Sigmoid colon (tissue), 7 donors: Measurements from ENCODE around the gene NMT1. TPM values are rescaled to one million over a fixed set of nuclear protein-coding genes. Genes with fewer than 3 reads are reported as not detected.
A peak's percentile ranks its signal among the peaks of the same experiment; 100 is the strongest.

ENCODE experiments used
- DNase-seq: peaks from one replicate; pipeline ENCODE4 v3.0.0-alpha.2; 2019
- H3K27ac ChIP-seq, 4 donors: fragments of 200-600 bp; sonication (generic); one replicate each; pipeline ENCODE4 v1.5.1; 2016 to 2019; ENCODE audit warnings: mild to moderate bottlenecking in 1 of 4
- H3K27me3 ChIP-seq, 3 donors: fragments of 200-600 bp; sonication (generic); one replicate each; pipeline ENCODE4 v1.5.1; 2019; ENCODE audit warnings: mild to moderate bottlenecking in 1 of 3
- H3K36me3 ChIP-seq, 4 donors: fragments of 200-600 bp; sonication (generic); one replicate each; pipeline ENCODE4 v1.5.1; 2016 to 2019
- H3K4me1 ChIP-seq, 4 donors: fragments of 200-600 bp; sonication (generic); one replicate each; pipeline ENCODE4 v1.5.1; 2017 to 2019
- H3K4me3 ChIP-seq, 4 donors: fragments of 200-600 bp; sonication (generic); one replicate each; pipeline ENCODE4 v1.5.1; 2017 to 2019; ENCODE audit warnings: mild to moderate bottlenecking in 2 of 4, moderate library complexity in 1 of 4
- H3K9me3 ChIP-seq, 4 donors: fragments of 200-600 bp in 3 of 4; sonication (generic) in 3 of 4; one replicate each; pipeline versions ENCODE4 v1.5.1 to v1.6.1; 2013 to 2019
- CTCF ChIP-seq, 4 experiments: fragments of 450-650 bp in 3 of 4; fragments of 200-600 bp in 1 of 4; IDR thresholded peaks; one replicate each; pipeline ENCODE4 v1.5.1; 2016 to 2019; ENCODE audit warnings: antibody characterized with exemption in 4 of 4, mild to moderate bottlenecking in 3 of 4, moderate library complexity in 2 of 4
- EP300 ChIP-seq, 4 donors: sonication (generic); formaldehyde crosslinking; IDR thresholded peaks; one replicate each; pipeline ENCODE4 v1.6.1; 2017; ENCODE audit warnings: antibody characterized with exemption in 4 of 4
- POLR2A ChIP-seq, 2 donors: fragments of 450-650 bp; IDR thresholded peaks; one replicate each; pipeline ENCODE4 v1.6.1; 2016; ENCODE audit warnings: antibody characterized with exemption in 2 of 2, mild to moderate bottlenecking in 2 of 2, moderate library complexity in 2 of 2
- POLR2AphosphoS5 ChIP-seq, 4 donors: sonication (generic); formaldehyde crosslinking; IDR thresholded peaks; one replicate each; pipeline ENCODE4 v1.6.1; 2017; ENCODE audit warnings: antibody characterized with exemption in 4 of 4
- WGBS, 2 donors: extraction: QIAGEN DNeasy Blood & Tissue Kit; methylation state at CpG; one replicate each; pipeline ENCODE4 v1.1.7; 2013; 5-methylcytosine and 5-hydroxymethylcytosine counted together
- intact Hi-C: fragments of 100-400 bp; cut with DNase I; formaldehyde crosslinking; loops from one replicate; pipeline ENCODE4 v1.15.1; 2023
- polyA plus RNA-seq, 3 donors: library from polyadenylated mRNA; stranded (reverse); fragments of 200-250 nt; gene quantifications; one replicate each; pipeline ENCODE4 v1.2.3, GENCODE V29; 2013
- total RNA-seq, 4 donors: library from RNA; depleted of rRNA; stranded (reverse); fragments of >200 nt; gene quantifications; one replicate each; pipeline ENCODE4 v1.1.0, GENCODE V29; 2016
- donor health status: healthy with polysubstance abuse.
- donor health status: Bipolar disorder and iron deficiency.
- donor health status: healthy.

Gene NMT1
- total and polyA plus RNA-seq, 7 donors = 13.2 to 59.2 (median 41.0) TPM

GRCh38 chr17:45136846-45137560, 75.9 kb downstream of the NMT1 start:
- no peak for TF ChIP-seq POLR2AphosphoS5 (IDR thresholded peaks at IDR 0.05)
- no peak for TF ChIP-seq POLR2A (IDR thresholded peaks at IDR 0.05)
- TF ChIP-seq EP300 (IDR thresholded peaks at IDR 0.05) = no peak
- no peak for TF ChIP-seq CTCF (IDR thresholded peaks at IDR 0.05)
- no peak overlapping the region for H3K4me3 ChIP-seq
- intact Hi-C loops = no loop called here
- H3K4me1 ChIP-seq = peaks cover 0 to 24% (median 16%) of the 10 kb centered on the region in 4 donors
- H3K9me3 ChIP-seq = no peaks in the 10 kb centered on the region
- WGBS, 2 donors = 76 to 91% methylated on average over 12 of the region's 12 CpGs
- no peaks in the 10 kb centered on the region for H3K27me3 ChIP-seq
- H3K36me3 ChIP-seq = peaks cover 0 to 12% (median 0%) of the 10 kb centered on the region in 4 donors
- DNase-seq = no peak
- peak overlapping the region in 3 of 4 donors; percentile 26 to 87 (median 84) for H3K27ac ChIP-seq

- TF ChIP-seq POLR2A (IDR thresholded peaks at IDR 0.05) = no peak
- TF ChIP-seq POLR2AphosphoS5 (IDR thresholded peaks at IDR 0.05) = no peak
- no peak for TF ChIP-seq EP300 (IDR thresholded peaks at IDR 0.05)
- no peak for TF ChIP-seq CTCF (IDR thresholded peaks at IDR 0.05)
- intact Hi-C loops = no loop called here
- no peak overlapping the region for H3K4me3 ChIP-seq
- DNase-seq = no peak
- H3K27ac ChIP-seq = peak overlapping the region in 1 of 4 donors; percentile 26
- H3K9me3 ChIP-seq = no peaks in the 10 kb centered on the region
- peaks cover 0 to 12% (median 0%) of the 10 kb centered on the region in 4 donors for H3K36me3 ChIP-seq
- peaks cover 0 to 23% (median 16%) of the 10 kb centered on the region in 4 donors for H3K4me1 ChIP-seq
- H3K27me3 ChIP-seq = no peaks in the 10 kb centered on the region
- 31 to 77% methylated on average over 11 of the region's 11 CpGs for WGBS, 2 donors
Observed at GRCh38 chr17:45137561-45138305, 76.6 kb downstream of the NMT1 start.

DNA sequence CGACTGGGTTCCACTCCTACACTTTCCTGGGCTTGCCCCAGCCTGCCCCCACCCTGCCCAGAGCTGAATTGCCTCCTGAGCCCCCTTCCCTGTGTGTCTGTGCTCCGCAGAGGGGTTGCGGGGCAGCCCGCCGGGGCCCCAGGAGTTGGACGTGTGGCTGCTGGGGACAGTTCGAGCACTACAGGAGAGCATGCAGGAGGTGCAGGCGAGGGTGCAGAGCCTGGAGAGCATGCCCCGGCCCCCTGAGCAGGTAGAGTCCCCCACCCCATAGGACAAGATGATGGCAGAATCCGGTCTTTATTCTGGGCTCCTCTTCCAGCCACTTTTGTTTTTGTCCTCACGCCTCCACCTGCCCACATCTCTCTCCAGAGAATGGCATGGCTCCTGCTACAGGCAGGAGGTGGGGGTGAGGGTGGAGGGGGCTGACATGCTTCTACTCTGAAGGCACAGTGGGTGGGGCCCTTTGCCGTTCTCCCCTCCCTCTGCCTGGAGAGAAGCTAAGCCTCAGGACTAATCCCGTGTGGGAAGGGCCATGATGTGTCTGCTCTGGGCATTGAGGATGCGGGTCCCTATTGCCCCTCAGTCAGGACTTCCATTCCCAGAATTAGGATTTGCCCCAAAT, 77.9 kb downstream of the NMT1 start:
- intact Hi-C loops = no loop called here
- H3K4me1 ChIP-seq = peaks cover 0 to 31% (median 26%) of the 10 kb centered on the region in 4 donors

DNA sequence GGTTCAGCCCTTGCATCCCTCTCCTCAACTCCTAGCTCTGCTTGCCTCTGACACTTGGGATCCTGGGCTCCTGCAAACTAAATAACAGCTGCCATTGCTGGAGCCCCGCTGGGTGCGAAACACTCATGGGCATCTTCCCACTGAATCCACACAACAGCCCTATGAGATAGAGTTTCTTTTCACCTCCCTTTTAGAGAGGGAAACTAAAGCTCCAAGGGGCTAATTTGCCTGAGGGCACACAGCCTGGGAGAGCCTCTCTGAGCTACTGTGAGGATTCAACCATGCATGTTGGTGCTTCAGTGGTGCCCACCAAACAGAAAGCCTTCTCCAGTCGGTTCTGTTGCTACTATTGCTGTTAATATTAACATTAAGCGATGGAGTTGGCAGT, 78.4 kb downstream of the NMT1 start:
- H3K9me3 ChIP-seq = no peaks in the 10 kb centered on the region
- 89% methylated on average over 4 of the region's 4 CpGs for WGBS, 2 donors
- no peak overlapping the region for H3K4me3 ChIP-seq
- intact Hi-C loops = no loop called here
- H3K27ac ChIP-seq = no peak overlapping the region
- no peak for DNase-seq
- peaks cover 0 to 12% (median 0%) of the 10 kb centered on the region in 4 donors for H3K36me3 ChIP-seq
- H3K4me1 ChIP-seq = peaks cover 0 to 36% (median 28%) of the 10 kb centered on the region in 4 donors
- no peaks in the 10 kb centered on the region for H3K27me3 ChIP-seq
- TF ChIP-seq POLR2AphosphoS5 (IDR thresholded peaks at IDR 0.05) = no peak
- TF ChIP-seq CTCF (IDR thresholded peaks at IDR 0.05) = no peak
- no peak for TF ChIP-seq POLR2A (IDR thresholded peaks at IDR 0.05)
- no peak for TF ChIP-seq EP300 (IDR thresholded peaks at IDR 0.05)

More for the DNA sequence above, 77.9 kb downstream of the NMT1 start:
- Histone ChIP-seq H3K4me3 (no peak overlapping the region), H3K36me3 (peaks cover 0 to 12% (median 0%) of the 10 kb centered on the region in 4 donors), H3K27me3 (no peaks in the 10 kb centered on the region), H3K9me3 (no peaks in the 10 kb centered on the region), H3K27ac (no peak overlapping the region)
- WGBS, 2 donors = 89 to 90% methylated on average over 14 of the region's 14 CpGs
- no peak for TF ChIP-seq CTCF (IDR thresholded peaks at IDR 0.05)
- DNase-seq = no peak
